HG03521 (cell line): ENCODE data around the gene ATP8B1.

Experiments used
- ATAC-seq: cut with Tn5 transposase; IDR thresholded peaks from one replicate; pipeline ENCODE4 v1.9.1; 2021; ENCODE audit warnings: mild to moderate bottlenecking, moderate library complexity; ENCODE audit not compliant: unreplicated experiment

ATP8B1 gene

DNA sequence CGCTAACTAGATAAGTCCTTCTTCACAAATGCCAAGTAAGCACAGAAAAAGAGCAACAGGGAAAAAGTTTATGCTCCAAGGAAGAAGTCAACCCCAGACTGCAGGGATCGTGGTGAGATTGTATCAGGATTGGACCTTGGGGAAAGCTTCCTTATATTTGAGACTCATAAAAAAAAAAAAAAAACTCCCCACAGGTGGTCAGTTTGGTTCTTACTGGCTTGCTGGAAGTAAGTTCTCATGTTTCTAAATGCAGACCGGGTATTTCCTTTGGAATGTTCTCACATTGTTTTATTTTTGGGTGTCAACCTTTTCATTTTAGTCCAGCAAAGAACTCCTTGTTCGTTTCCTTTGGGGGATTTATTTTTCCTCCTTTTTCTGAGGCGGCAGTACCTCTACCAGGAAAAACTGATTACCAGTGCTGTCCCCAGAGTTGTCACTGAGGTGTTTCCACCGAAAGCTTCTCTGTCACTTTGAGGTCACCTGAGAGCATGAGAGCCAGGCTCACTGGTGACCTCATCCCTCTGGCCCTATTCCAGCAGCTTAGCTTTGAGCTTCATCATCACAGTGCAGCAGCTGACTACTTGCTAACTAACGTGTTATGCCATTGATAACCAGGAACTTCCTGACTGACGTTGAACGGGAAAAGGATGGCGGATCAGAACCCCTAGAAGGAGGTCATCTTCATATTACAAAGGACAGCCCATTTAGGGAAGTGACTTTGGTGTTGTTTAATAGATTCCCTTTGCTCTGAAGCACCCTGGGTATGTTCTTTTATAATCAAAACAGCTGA is 16.8 kb upstream of the ATP8B1 start:
- ATAC-seq: no peak

- ATAC-seq: no peak
Observed at GRCh38 chr18:57819119-57819518, 16.0 kb upstream of the ATP8B1 start.

GRCh38 chr18:57816208-57816954 is 13.3 kb upstream of the ATP8B1 start:
- ATAC-seq: no peak

DNA sequence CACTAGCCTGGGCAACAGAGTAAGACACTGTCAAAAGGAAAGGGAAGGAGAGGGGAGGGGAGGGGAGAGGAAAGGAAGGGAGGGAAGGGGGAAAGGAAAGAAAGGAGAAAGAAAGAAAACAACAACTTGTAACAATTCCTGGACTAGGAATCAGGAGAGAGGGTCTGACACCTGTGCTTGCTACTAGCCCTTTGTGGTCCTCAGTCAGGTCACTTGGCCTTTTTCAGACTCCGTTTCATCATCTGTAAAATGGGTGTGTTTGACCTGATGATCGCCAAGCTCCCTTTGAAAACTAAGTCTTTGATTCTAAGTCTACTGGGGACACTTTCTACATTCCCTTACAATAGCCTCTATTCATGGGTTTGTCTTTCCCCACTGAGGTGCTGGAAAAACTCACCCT is 11.4 kb upstream of the ATP8B1 start:
- ATAC-seq: no peak

DNA sequence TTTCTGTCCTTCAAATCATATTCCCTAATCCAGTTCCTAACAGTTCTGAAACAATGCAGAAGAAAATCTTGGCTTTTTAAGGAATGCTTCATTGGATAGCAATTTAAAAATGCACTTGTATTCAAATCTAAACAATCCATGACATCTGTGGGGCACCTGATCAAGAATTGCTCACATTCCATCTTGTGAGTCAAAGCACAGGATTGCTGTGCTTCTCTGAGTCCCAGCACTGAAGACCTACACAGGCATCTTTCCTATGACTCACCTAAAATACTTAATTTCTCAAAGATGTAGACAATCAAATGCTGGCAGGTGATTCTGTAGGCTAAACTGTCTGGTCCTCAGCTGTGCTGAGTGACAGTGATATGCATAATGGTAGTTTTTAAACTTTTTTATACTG is 10.1 kb upstream of the ATP8B1 start:
- ATAC-seq: no peak

DNA sequence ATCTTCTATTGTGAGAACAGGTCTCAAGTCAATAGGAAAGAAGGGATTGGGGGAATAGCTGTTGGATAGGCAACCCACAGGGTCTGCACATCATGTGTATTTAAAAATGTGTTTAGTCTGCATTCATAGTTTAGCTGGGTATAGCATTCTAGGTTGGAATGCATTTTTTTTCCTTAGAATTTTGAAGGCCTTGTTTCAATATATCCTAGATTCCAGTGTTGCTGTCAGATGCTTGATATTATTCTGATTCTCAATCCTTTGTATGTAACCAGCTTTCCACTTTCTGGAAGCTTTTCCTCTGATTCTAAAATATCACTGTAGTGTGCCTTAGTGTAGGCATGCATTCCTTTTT is 9.0 kb upstream of the ATP8B1 start:
- ATAC-seq: no peak

DNA sequence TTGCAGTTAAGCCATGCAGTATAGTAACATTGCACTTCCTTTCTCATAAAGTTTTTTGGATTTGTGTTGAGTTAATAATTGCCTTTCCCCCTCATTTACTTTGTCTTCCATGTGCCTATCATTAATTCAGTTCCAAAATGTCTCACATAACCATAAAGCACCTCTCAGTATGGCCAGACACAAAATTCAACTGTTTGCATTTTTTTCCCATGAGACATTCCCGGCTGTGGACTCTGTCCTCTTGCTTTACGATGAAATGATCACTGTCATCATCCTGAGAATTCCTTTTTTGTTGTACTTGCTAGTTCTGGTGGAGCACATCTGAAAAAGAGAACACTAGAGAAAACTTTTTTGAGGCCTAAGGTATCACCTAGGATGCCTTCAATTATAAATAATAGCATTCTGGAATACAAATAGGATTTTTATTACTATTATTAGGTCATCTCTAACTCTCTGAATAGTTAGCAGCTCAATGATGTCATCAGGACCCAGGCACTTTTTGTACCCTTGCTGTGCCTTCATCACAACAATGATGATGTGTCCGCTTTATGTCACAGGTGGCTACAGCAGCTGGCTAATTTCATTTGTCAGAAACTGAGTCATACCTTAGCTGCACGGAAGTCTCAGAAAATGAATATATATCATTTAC is 8.5 kb upstream of the ATP8B1 start:
- no peak for ATAC-seq

- ATAC-seq: no peak
Observed at GRCh38 chr18:57809190-57809589, 6.1 kb upstream of the ATP8B1 start.

DNA sequence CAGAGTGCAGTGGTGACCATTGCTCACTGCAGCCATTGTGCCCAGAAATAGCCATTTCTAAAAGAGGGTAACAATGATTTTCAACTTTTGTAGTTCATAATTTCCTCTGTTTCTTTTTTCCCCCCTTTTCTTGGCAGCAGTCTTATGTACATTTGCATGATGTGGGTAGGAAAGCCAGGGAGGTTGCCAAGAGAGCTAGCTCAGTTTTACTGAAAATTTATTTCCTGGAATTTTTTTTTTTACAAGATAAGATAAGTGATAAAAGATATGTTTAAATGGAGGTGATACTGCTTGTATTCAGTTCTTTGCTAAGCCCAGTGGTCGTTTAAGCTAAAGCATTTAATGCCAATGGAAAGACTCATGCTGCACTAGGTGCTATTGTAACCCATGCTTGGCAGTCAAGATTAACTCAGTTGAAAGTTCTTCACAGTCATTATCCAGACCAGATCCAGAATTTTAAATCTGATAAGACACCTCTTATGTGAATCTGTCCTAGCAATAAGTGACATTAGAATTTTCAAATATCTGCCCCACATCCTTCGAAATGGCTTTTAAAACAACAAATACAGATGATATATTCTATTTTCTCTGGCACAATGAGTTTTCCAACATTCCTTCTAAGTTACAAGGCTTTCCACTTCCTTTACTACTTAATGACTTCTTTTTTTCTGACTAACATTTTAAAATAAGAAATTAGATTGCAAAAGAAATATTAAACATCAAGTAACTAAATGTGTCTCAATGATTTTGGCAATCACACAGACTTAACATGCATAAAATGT is 4.4 kb upstream of the ATP8B1 start:
- ATAC-seq: no peak

DNA sequence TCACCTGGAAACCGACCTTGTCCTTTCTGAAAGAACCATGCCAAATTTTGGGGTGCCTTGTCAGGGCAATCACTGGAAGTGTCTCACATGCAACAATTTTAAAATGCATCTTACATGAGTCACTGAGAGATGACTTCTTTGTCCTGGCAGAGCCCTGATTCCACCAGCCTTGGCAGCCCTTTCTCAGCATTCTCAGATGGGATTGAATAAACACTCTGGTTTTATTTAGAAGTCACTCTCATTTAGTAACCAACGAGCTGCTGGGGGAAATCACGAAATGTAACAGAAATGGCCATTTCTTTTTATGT is 3.8 kb upstream of the ATP8B1 start:
- no peak for ATAC-seq

DNA sequence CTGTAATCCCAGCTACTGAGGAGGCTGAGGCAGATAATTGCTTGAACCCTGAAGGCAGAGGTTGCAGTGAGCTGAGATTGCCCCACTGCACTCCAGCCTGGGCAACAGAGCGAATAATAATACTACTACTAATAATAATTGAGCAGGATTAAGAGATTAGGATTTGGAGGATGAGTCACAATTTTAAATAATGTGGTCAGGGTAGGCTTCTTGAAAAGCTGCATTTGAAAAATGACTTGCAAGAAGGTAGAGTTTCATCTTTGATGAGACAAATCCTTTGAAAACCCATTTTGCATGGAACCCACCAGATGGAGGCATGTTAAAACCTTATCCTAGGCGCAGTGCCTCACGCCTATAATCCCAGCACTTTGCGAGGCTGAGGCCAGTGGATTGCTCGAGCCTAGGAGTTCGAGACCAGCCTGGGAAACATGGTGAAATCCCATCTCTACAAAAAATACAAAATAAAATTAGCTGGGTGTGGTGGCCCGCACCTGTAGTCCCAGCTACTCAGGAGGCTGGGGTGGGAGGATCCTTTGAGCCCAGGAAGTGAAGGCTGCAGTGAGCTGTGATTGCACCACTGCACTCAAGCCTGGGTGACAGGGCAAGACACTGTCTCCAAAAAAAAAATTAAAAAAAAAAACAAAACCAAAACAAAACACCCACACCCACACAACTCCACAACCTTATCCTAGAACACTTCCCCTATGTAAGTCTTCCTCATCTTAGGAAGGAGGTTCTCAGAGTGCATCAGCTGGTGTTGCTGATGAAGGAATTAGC is 3.3 kb upstream of the ATP8B1 start:
- ATAC-seq: no peak

DNA sequence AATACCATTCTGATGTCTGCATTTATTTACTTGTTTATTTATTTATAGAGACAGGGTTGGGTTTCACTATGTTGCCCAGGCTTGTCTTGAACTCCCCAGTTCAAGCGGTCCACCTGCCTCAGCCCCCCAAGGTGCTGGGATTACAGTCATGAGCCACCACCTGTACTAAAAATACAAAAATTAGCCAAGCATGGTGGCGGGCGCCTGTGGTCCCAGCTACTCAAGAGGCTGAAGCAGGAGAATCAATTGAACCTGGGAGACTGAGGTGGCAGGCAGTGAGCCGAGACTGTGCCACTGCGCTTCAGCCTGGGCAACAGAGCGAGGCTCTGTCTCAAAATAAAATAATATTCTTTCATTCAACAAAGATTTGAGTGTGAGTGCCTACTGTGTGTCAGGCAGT is 2.0 kb upstream of the ATP8B1 start:
- ATAC-seq: no peak

DNA sequence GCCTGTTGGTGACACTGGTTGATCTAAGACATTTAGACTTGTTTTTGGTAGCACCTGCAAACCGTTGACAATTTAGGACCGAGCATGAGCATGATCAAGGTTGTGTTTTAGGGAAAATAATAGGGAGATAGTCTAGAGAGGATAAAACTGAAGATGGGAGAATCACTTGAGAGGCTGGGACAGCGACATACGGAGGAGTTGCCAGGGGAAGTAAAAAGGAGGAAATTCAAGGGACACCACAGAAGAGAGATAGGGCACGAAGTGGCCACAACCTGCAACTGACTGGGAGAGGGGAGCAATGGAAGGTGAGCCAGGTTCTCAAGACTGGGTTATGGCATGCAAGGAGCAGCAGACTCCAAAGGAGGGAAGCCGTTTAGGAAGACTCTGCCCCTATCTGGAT is 1.4 kb upstream of the ATP8B1 start:
- no peak for ATAC-seq

GRCh38 chr18:57802213-57803102 is 657 bp downstream of the ATP8B1 start:
- no peak for ATAC-seq

GRCh38 chr18:57801761-57802212 is 1.3 kb downstream of the ATP8B1 start:
- ATAC-seq: no peak

DNA sequence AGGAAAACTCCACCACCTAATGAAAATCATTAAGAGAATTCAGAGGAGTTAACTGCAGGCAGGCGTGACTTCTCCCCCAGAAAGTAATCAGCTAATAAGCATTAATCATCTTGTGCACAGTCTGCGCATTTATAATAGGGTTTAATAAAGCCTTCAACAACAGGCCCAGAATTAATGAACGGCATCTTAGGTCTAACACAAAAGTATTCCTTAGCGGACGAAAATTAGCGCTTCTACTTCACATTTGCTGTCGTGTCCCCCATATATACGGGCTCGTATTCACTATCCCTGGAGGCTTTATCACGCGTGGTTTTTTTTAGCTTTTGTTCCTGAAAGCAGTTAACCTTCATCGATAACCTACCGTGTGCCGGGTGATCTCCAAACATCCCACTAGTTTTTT is 1.8 kb downstream of the ATP8B1 start:
- ATAC-seq: no peak

DNA sequence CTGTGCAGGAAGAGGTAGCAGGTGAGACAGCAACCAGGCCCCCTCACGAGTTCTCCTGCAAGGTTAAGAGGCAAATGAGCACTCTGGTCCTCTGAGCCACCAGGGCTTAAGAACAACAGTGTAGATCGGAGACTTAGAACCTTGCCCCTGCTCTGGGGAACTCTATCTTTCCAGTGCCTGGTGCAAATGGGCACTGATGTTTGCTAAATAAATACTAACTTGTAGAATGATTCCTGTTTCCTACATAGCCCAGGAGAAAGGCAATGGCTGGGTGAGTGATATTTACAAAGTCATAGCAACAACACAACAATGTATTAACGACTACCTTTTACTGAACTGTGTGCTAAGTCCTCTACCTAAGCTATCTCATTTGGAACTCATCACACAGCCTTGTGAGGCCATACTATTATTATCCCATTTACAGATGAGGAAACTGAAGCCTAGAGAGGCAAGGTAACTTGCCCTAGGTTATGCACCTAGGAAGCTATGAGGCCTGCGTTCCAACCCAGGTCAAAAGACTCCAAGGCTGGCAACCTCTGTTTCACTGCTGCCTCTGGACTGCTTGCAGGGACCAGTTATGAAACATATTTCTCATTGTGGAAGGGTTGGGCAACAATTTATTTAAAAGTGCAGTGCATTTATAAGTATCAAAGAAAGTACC is 4.3 kb downstream of the ATP8B1 start:
- no peak for ATAC-seq

DNA sequence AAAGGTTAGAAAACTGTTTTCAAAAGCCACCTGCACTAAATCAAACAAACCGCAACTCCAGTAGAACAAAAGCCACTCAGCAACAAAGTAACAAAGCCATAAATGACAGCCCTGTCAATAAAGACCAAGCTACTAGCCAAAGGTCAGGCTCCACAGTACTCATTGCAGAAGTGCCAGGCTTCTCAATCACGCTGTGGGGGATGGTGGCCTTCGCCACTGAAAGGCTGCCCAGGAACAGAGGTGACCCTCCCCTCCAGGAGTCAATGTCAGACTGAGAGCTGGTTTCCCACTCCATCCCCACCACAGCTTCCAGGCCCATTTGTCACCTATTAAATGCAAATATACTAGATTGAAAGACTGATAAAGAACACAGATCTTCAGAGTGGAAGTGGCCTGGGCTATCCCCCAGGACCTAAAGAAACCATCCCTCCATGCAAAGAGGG is 5.9 kb downstream of the ATP8B1 start:
- ATAC-seq: no peak
